K562 (cell line): ENCODE results near the gene PDE4A. TPM values are rescaled to one million over a fixed set of nuclear protein-coding genes. Genes with fewer than 3 reads are reported as not detected.

Experiments
- ATAC-seq: fragments of 200-7000 bp; cut with Tn5 transposase; 3 replicates; pipeline ENCODE4 v1.9.1; 2020; ENCODE audit warnings: moderate library complexity
- BruUV-seq: library from RNA; stranded (reverse); fragments of 400-500 nt; replicated peaks from 2 replicates; lab custom pipeline; 2021; lab: Mats Ljungman, UMichigan
- CTCF ChIA-PET: fragments of 300-600 bp; formaldehyde crosslinking; extraction: SDS; loops from one replicate; lab custom pipeline; 2021; ENCODE audit warnings: low intra/inter-chr PET ratio; lab: Yijun Ruan, JAX
- POLR2A ChIA-PET: fragments of 300-600, 350-650 bp; sonication (Branson Sonifier 250); formaldehyde crosslinking; extraction: SDS; loops from one replicate; lab custom pipeline; 2021; ENCODE audit warnings: antibody characterized with exemption, inconsistent platforms; lab: Yijun Ruan, JAX
- DNase-seq, 4 experiments: peaks; one replicate each; pipeline versions ENCODE4 v3.0.0 to v3.0.0-alpha.2; 2011 to 2018; ENCODE audit warnings: low spot score in 3 of 4, mixed read lengths in 3 of 4; ENCODE audit errors: extremely low read depth in 1 of 4
- FAIRE-seq: peaks from 2 replicates; lab custom pipeline; 2011; peaks lifted over from hg19 to GRCh38; lab: Jason Lieb, UNC
- H2AFZ ChIP-seq: 2 replicates; pipeline ENCODE4 v1.6.0; 2011; ENCODE audit warnings: low read depth, low read length, control low read depth, inconsistent platforms
- H3K27ac ChIP-seq: fragments of 200-600 bp; 3 replicates; pipeline ENCODE4 v1.8.0; 2011; ENCODE audit warnings: low read depth, mild to moderate bottlenecking, control low read depth, inconsistent platforms, low read length, moderate library complexity, mixed read lengths; ENCODE audit errors: extremely low read depth
- H3K27me3 ChIP-seq, 2 experiments: fragments of 300-600 bp in 1 of 2; 2 replicates in 1 of 2; 3 replicates in 1 of 2; pipeline versions ENCODE4 v1.6.0 to v1.8.0; 2011; ENCODE audit warnings: inconsistent platforms in 2 of 2, low read length in 2 of 2, mild to moderate bottlenecking in 1 of 2, mixed read lengths in 1 of 2, moderate library complexity in 1 of 2; ENCODE audit not compliant: control insufficient read depth in 2 of 2, insufficient read depth in 2 of 2
- H3K36me3 ChIP-seq: fragments of 300-600 bp; 3 replicates; pipeline ENCODE4 v1.8.0; 2011; ENCODE audit warnings: mild to moderate bottlenecking, low read length, inconsistent platforms; ENCODE audit not compliant: control insufficient read depth, insufficient read depth
- H3K4me1 ChIP-seq, 2 experiments: fragments of 200-600 bp in 1 of 2; replicated peaks in 1 of 2; 2 replicates in 1 of 2; 3 replicates in 1 of 2; pipeline versions ENCODE4 v1.5.1 to v1.8.0; 2011; ENCODE audit warnings: inconsistent platforms in 2 of 2, low read length in 2 of 2, mild to moderate bottlenecking in 1 of 2, mixed read lengths in 1 of 2, moderate library complexity in 1 of 2; ENCODE audit not compliant: control insufficient read depth in 2 of 2, insufficient read depth in 2 of 2
- H3K4me2 ChIP-seq: 2 replicates; pipeline ENCODE4 v1.6.1; 2011; ENCODE audit warnings: low read length, control low read depth, inconsistent platforms, mixed read lengths; ENCODE audit not compliant: insufficient read depth
- H3K4me3 ChIP-seq: fragments of 200-600 bp; sonication (generic), shearing (Covaris generic); 2 replicates; pipeline ENCODE4 v1.5.1; 2016; ENCODE audit warnings: control low read depth, inconsistent platforms
- H3K79me2 ChIP-seq: fragments of 200-600 bp; 3 replicates; pipeline ENCODE4 v1.8.0; 2011; ENCODE audit warnings: low read length, inconsistent platforms; ENCODE audit not compliant: control insufficient read depth, insufficient read depth
- H3K9ac ChIP-seq, 2 experiments: 2 replicates each; pipeline versions ENCODE4 v1.6.0 to v1.6.1; 2011; ENCODE audit warnings: low read depth in 2 of 2, low read length in 2 of 2, control low read depth in 1 of 2, inconsistent platforms in 1 of 2, mild to moderate bottlenecking in 1 of 2, mixed read lengths in 1 of 2; ENCODE audit not compliant: insufficient read depth in 1 of 2
- H3K9me1 ChIP-seq: one replicate; pipeline ENCODE4 v1.6.0; 2011; ENCODE audit warnings: inconsistent platforms, mild to moderate bottlenecking, low read length, moderate library complexity; ENCODE audit not compliant: control insufficient read depth, insufficient read depth
- H3K9me3 ChIP-seq: replicated peaks from 2 replicates; pipeline ENCODE4 v1.5.1; 2011; ENCODE audit warnings: low read depth, low read length, inconsistent platforms; ENCODE audit not compliant: control insufficient read depth, insufficient read depth
- H4K20me1 ChIP-seq: replicated peaks from 2 replicates; pipeline ENCODE4 v1.6.1; 2011; ENCODE audit warnings: low read length, inconsistent platforms, mixed read lengths; ENCODE audit not compliant: control insufficient read depth, insufficient read depth
- CBX1 ChIP-seq: sonication (generic); IDR thresholded peaks from 2 replicates; pipeline ENCODE4 v1.6.1; 2016; ENCODE audit warnings: antibody characterized with exemption, low read depth, mild to moderate bottlenecking
- CBX2 ChIP-seq: fragments of 200-600 bp; sonication (generic); IDR thresholded peaks from one replicate; pipeline ENCODE4 v1.6.1; 2012; ENCODE audit warnings: mild to moderate bottlenecking, low read length, inconsistent platforms; ENCODE audit not compliant: insufficient read depth, poor library complexity, severe bottlenecking
- DMBX1 ChIP-seq: fragments of 250-450 bp; sonication (Bioruptor Pico); IDR thresholded peaks from 2 replicates; pipeline ENCODE4 v1.8.0; 2022; ENCODE audit warnings: inconsistent platforms, mild to moderate bottlenecking, moderate library complexity, borderline replicate concordance
- EGR1 ChIP-seq: fragments of 450-650 bp; conservative IDR thresholded peaks from 2 replicates; pipeline ENCODE4 v1.6.1; 2017; ENCODE audit warnings: mild to moderate bottlenecking
- ESRRA ChIP-seq: fragments of 450-650 bp; IDR thresholded peaks from 2 replicates; pipeline ENCODE4 v1.6.1; 2014; ENCODE audit warnings: low read depth, mild to moderate bottlenecking, moderate library complexity, borderline replicate concordance
- EWSR1 ChIP-seq: fragments of 450-650 bp; IDR thresholded peaks from 2 replicates; pipeline ENCODE4 v1.6.1; 2018; ENCODE audit warnings: borderline replicate concordance, mild to moderate bottlenecking, low read depth, moderate library complexity; ENCODE audit not compliant: partially characterized antibody
- HNRNPLL ChIP-seq: fragments of 200-400 bp; formaldehyde crosslinking; IDR thresholded peaks from 2 replicates; pipeline ENCODE4 v1.6.1; 2017; ENCODE audit warnings: low read length, low read depth, mild to moderate bottlenecking; ENCODE audit not compliant: poor library complexity, severe bottlenecking
- MAZ ChIP-seq, 2 experiments: fragments of 450-650 bp in 1 of 2; sonication (generic) in 1 of 2; formaldehyde crosslinking; IDR thresholded peaks in 1 of 2; conservative IDR thresholded peaks in 1 of 2; 2 replicates each; pipeline versions ENCODE4 v1.4.0 to v1.5.0; 2020; ENCODE audit warnings: mild to moderate bottlenecking in 1 of 2, missing genetic modification reagents in 1 of 2
- RBM25 ChIP-seq: fragments of 200-400 bp; formaldehyde crosslinking; IDR thresholded peaks from 2 replicates; pipeline ENCODE4 v1.6.1; 2018; ENCODE audit warnings: low read length, low read depth, moderate library complexity; ENCODE audit not compliant: severe bottlenecking
- RCOR1 ChIP-seq, 2 experiments: IDR thresholded peaks; 2 replicates each; pipeline ENCODE4 v1.6.1; 2012; ENCODE audit warnings: low read depth in 2 of 2, low read length in 2 of 2, borderline replicate concordance in 1 of 2, improper control_type of control experiment in 1 of 2
- SETDB1 ChIP-seq: IDR thresholded peaks from one replicate; pipeline ENCODE4 v1.6.1; 2012; ENCODE audit warnings: low read length, control low read depth, inconsistent platforms
- SMAD4 ChIP-seq: fragments of 250-450 bp; sonication (Bioruptor Pico); conservative IDR thresholded peaks from 2 replicates; pipeline ENCODE4 v1.8.0; 2021; ENCODE audit warnings: inconsistent platforms, mild to moderate bottlenecking, moderate library complexity
- WHSC1 ChIP-seq: IDR thresholded peaks from one replicate; pipeline ENCODE4 v1.6.1; 2012; ENCODE audit warnings: low read length, control low read depth, inconsistent platforms
- ZKSCAN1 ChIP-seq: fragments of 150-350 bp; IDR thresholded peaks from 2 replicates; pipeline ENCODE4 v1.6.1; 2016; ENCODE audit warnings: low read depth, low read length
- ZNF174 ChIP-seq: fragments of 250-450 bp; sonication (Bioruptor Pico); IDR thresholded peaks from 2 replicates; pipeline ENCODE4 v1.4.0; 2020; ENCODE audit warnings: mild to moderate bottlenecking
- ZSCAN32 ChIP-seq: fragments of 450-650 bp; formaldehyde crosslinking; IDR thresholded peaks from 2 replicates; pipeline ENCODE4 v1.4.0; 2020; ENCODE audit warnings: mild to moderate bottlenecking, moderate library complexity
- WGBS: fragments of 100-300 bp; shearing (Covaris generic); methylation state at CpG from one replicate; pipeline ENCODE4 v1.1.6; 2016; ENCODE audit warnings: low coverage, mixed read lengths; ENCODE audit not compliant: insufficient coverage; ENCODE audit errors: missing lambda C conversion rate; 5-methylcytosine and 5-hydroxymethylcytosine counted together
- in situ Hi-C: fragments of 300-500 bp; cut with MboI; formaldehyde crosslinking; loops from 4 replicates; pipeline ENCODE4 v1.15.0; 2018; ENCODE audit warnings: inconsistent platforms, mixed read lengths
- intact Hi-C: fragments of 100-400 bp; cut with micrococcal nuclease; formaldehyde crosslinking; loops from 2 replicates; pipeline ENCODE4 v1.14.2; 2022
- polyA plus RNA-seq, 8 experiments: library from polyadenylated mRNA; depleted of rRNA in 4 of 8; stranded (reverse) in 5 of 8; unstranded in 3 of 8; fragments of >200 nt; fragmentation: Nextera tagmentation in 2 of 8; fragmentation: Illumina TruSeq in 1 of 8; extraction: Ambion mirVana in 2 of 8; extraction: Trizol in 1 of 8; gene quantifications; 2 replicates each; pipeline versions ENCODE4 v1.2.1 to v1.2.3, GENCODE V29; 2011 to 2014; ENCODE audit warnings: inconsistent platforms in 1 of 8, missing spikeins in 1 of 8
- total RNA-seq, 7 experiments: library from RNA; depleted of rRNA in 6 of 7; stranded (reverse); fragments of >200 nt in 6 of 7; fragmentation: Illumina TruSeq in 2 of 7; extraction: Trizol in 2 of 7; gene quantifications; 2 replicates each; pipeline versions ENCODE4 v1.2.1 to v1.2.3, GENCODE V29; 2011 to 2021; ENCODE audit warnings: low replicate concordance in 1 of 7
- TF ChIP-seq, protein P1 (sequence below): fragments of 250-450 bp; sonication (Bioruptor Pico); IDR thresholded peaks from 2 replicates; pipeline ENCODE4 v1.8.0; 2022; ENCODE audit warnings: inconsistent platforms
- TF ChIP-seq, protein P2 (sequence below): fragments of 250-450 bp; sonication (Bioruptor Pico); IDR thresholded peaks from 2 replicates; pipeline ENCODE4 v1.5.0; 2020; ENCODE audit warnings: mild to moderate bottlenecking

The PDE4A gene
- total and polyA plus RNA-seq, 9 of the 15 experiments (the other 6 are each of a cell fraction or from before 2014, with no cell fraction given) = 0.66 to 26.9 (median 4.6) TPM

DNA sequence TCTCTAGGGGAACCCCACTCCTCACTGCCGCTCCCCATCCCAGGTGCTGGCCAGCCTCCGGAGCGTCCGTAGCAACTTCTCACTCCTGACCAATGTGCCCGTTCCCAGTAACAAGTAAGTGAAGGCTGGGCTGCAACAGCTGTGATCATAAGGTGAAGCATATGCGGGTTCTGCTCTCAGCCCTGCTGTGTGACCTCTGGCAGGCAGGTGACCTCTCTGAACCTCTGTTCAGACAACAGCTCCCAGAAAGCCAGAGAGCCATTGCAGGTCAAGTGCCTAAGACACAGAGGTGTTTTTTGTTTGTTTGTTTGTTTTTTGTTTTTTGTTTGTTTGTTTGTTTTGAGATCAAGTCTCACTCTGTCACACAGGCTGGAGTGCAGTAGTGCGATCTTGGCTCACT, 28.7 kb downstream of the PDE4A start (continued):
- TF ChIP-seq, protein P1, sequence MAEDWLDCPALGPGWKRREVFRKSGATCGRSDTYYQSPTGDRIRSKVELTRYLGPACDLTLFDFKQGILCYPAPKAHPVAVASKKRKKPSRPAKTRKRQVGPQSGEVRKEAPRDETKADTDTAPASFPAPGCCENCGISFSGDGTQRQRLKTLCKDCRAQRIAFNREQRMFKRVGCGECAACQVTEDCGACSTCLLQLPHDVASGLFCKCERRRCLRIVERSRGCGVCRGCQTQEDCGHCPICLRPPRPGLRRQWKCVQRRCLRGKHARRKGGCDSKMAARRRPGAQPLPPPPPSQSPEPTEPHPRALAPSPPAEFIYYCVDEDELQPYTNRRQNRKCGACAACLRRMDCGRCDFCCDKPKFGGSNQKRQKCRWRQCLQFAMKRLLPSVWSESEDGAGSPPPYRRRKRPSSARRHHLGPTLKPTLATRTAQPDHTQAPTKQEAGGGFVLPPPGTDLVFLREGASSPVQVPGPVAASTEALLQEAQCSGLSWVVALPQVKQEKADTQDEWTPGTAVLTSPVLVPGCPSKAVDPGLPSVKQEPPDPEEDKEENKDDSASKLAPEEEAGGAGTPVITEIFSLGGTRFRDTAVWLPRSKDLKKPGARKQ (CRISPR knock-in tag) = no peak
- TF ChIP-seq SETDB1 (no peak), WHSC1 (no peak), ZNF174 (no peak), ZKSCAN1 (no peak), HNRNPLL (no peak), DMBX1 (no peak)

DNA sequence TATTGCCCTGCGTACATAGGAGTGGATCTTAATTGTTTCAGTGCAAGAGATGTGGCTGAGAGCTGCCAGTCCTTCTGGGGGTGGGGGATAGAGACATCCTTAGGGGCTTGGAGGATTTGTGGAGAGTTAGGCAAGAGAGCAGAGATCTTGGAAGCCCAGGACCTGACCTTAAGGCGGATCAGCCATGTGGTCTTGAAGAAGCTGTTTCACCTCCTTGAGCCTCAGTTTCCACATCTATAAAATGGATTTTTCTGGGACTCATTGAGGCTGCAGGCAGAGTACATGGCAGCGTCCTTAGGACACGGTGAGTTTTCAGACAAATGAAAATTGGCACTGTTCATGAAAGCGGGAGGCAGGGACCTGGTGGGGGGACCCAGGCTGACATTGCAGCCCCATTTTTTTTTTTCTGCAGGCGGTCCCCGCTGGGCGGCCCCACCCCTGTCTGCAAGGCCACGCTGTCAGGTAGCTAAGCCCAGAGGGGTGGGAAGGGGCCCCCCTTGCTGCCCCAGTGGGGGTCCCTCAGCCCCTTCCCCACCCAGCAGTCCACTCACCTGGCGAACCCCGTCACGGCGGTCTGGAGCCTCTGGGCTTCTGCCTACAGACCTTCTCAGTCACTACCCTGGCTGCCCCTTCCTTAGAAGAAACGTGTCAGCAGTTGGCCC, 30.0 kb downstream of the PDE4A start:
- peak overlapping the region in 1 of 2 experiments; percentile 6; a peak in 1 of 4 replicates for H3K9ac ChIP-seq
- H3K27ac ChIP-seq = no peak overlapping the region
- H4K20me1 ChIP-seq = peaks cover 17% of the 10 kb centered on the region; the same call in 1 of the 2 replicates
- no peaks in the 10 kb centered on the region for H3K9me3 ChIP-seq
- ATAC-seq (no peak), FAIRE-seq (peak; percentile 11), DNase-seq (peak in 1 of 4 experiments; percentile 7)
- TSS peak; percentile 30 for BruUV-seq
- peaks cover 10 to 36% of the 10 kb centered on the region in 2 experiments for H3K4me1 ChIP-seq
- ChIA-PET CTCF (no interaction called here), POLR2A (interaction anchor here (0.6 to 1.1 kb wide), 4 partner anchors 20 to 1332 kb away, joined by 3 read pairs; partner anchors contain the start of gene ICAM5)
- no peak overlapping the region for H2AFZ ChIP-seq
- in situ Hi-C loops = no loop called here
- peaks cover 14% of the 10 kb centered on the region; the same call in 2 of the 3 replicates for H3K79me2 ChIP-seq
- peaks cover 4% of the 10 kb centered on the region for H3K9me1 ChIP-seq
- H3K36me3 ChIP-seq = peaks cover 47% of the 10 kb centered on the region; the same call in 2 of the 3 replicates
- H3K27me3 ChIP-seq = no peaks in the 10 kb centered on the region
- WGBS = 77% methylated on average over 11 of the region's 14 CpGs
- H3K4me3 ChIP-seq = no peak overlapping the region
- no peak overlapping the region for H3K4me2 ChIP-seq
- intact Hi-C loops = no loop called here
- TF ChIP-seq CBX2 (no peak), ZSCAN32 (CRISPR knock-in tag) (no peak), SMAD4 (CRISPR knock-in tag) (no peak), CBX1 (no peak), RBM25 (peak; percentile 89), EWSR1 (no peak), MAZ (CRISPR knock-in tag; conservative IDR thresholded peaks at IDR 0.05 in 1 of 2, IDR thresholded peaks at IDR 0.05 in 1 of 2) (no peak), EGR1 (0 out of 2 replicates have a peak, but pooled peaks have one; percentile 6), ESRRA (no peak), RCOR1 (IDR thresholded peaks at IDR 0.05; ENCODE audit: borderline replicate concordance in 1 of 2, low read depth in 2 of 2, low read length in 2 of 2) (0 out of 4 replicates have a peak, but pooled peaks of 1 of the 2 experiments have one; percentile 23)
- TF ChIP-seq, protein P2, sequence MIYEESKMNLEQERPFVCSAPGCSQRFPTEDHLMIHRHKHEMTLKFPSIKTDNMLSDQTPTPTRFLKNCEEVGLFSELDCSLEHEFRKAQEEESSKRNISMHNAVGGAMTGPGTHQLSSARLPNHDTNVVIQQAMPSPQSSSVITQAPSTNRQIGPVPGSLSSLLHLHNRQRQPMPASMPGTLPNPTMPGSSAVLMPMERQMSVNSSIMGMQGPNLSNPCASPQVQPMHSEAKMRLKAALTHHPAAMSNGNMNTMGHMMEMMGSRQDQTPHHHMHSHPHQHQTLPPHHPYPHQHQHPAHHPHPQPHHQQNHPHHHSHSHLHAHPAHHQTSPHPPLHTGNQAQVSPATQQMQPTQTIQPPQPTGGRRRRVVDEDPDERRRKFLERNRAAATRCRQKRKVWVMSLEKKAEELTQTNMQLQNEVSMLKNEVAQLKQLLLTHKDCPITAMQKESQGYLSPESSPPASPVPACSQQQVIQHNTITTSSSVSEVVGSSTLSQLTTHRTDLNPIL (CRISPR knock-in tag) = no peak
